GM21737 (cell line): ENCODE data around the gene COQ2.
"Not testable (repeated sequence)": the region's sequence is repeated elsewhere in the genome, so short reads cannot be mapped to it uniquely, and the experiment has no call there.

Experiments
- ATAC-seq: cut with Tn5 transposase; IDR thresholded peaks from one replicate; pipeline ENCODE4 v1.9.1; 2021; ENCODE audit warnings: mild to moderate bottlenecking, moderate library complexity; ENCODE audit not compliant: unreplicated experiment

COQ2 gene, protein sequence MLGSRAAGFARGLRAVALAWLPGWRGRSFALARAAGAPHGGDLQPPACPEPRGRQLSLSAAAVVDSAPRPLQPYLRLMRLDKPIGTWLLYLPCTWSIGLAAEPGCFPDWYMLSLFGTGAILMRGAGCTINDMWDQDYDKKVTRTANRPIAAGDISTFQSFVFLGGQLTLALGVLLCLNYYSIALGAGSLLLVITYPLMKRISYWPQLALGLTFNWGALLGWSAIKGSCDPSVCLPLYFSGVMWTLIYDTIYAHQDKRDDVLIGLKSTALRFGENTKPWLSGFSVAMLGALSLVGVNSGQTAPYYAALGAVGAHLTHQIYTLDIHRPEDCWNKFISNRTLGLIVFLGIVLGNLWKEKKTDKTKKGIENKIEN

DNA sequence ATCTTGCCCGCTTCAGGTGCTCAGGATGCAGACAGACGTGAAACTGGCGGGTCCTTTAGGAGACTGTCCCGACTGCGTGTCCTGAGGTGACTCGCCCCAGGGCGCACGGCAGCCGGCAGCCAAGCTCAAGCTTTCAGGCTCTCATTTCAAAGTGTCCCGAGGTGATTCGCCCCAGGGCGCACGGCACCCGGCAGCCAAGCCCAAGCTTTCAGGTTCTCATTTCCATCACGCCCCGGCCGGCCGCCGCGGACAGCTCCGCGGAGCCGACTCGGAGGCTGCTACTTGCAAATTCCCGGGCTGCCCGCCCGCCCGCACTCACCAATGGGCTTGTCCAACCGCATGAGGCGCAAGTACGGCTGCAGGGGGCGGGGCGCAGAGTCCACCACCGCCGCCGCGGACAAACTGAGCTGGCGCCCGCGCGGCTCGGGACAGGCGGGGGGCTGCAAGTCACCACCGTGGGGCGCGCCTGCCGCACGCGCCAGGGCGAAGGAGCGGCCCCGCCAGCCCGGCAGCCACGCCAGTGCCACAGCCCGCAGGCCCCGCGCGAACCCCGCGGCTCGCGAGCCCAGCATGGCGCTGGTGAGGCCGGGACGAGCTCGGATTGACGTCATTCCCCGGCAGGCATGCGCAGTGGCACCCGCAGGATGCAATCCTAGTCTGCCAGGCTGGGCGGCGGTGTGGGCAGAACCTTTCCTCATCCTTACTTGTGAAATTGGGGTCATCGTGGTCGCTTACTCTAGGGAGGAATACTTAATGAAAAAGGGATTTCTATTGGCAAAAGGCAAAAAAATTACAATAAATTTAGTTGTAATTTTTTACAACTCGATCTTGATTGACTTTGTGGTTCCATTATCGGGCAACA is at the start of gene COQ2:
COQ2 (minus strand) TSS at position 606 of the 862 bp plus-strand sequence; CDS start at position 572, 34 bp downstream.
- peak; percentile 78 for ATAC-seq

DNA sequence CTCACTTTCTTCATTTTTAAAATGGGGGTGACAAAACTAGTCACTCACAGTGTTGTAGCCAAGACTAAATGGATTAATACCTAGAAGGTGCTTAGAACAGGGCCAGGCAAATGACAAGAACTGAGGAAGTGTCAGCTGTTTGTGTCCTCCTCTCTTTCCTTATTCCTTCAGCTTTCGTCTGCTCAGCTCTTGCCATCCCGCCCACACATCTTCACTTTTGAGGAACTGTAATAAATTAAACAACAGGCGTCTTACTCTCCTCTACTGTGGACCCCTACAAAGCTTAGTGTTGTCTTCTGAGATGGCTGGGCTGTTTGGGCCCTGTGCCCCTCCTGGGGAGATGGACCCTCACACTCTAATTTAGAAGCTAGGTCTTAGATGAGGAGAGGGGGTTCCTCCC is 47.4 kb upstream of the COQ2 start:
- no peak for ATAC-seq

DNA sequence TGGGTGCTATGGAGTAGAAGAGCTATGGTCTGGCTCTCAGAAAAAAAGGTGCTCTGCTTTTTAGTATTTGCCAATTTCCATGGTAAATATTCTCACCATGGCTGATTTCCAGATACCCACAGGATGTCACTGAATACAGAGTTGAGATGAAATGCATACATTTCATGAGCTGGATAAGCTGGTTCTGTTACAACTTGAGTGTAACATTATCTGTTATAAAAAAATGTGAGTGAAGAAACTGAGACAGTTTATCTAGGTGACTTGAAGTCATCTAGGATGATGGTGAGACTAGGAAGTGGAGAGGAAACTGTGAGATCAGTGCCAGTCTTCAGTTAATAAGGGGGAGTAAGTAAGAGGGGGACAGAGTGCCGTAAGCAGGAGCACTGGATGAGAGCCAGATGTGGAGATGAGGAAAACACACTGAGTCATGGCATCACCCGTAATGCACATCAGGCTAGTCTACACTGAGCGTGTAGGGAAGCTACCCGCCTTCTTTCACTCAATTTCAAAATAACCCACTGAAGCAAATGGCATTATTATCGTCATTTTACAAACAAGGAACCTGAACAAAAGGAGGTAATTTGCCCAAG is 45.0 kb upstream of the COQ2 start:
- no peak for ATAC-seq

DNA sequence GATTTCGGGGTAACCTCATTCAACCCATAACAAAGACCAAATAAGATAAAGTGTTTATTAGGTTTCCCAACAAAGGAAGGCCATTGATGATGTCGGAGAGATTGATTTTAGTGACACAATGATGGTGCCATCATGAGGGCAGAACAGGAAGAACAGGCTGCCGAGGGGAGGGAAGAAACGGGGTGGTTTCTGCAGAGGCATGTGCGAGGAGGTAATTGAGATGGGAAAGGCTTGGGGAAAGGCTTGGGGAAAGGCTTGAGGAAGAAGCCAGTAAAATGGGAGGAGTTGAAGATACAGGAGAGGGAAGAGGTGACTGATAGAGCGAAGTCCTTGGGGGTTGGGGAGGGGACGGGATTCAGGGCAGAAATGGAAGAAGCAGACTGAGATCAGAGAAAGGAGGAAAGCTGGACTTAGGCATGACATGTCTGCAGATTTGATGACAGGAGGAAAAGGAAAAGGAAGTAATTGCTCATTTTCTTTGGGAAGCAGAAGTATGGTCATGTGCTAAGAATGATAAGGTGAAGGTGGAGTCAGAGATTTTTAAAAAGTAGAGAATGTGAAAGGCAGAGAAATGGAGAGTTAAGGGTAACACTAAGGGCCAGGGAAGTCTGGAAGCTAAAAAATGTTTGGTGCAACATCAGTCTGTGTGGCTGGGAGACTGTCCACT is 44.1 kb upstream of the COQ2 start:
- no peak for ATAC-seq

DNA sequence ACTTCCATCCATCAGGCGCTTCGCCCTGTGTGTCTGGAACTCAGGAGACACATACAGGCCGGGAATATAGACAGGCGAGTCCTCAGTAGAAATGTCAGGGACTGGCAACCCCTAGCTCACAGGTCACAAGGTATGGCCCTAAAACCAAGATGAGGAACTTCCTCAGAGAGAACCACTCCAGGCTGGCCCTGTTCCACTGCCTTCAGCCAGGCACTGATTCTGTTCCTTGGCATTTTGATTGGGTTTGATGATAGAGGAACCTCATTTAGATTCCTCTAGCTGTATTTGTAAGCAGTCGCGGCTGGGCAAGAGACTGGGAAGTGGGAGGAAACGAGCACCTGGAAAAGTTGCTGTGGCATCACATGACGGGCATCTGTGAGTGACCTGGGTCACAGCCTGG is 41.9 kb upstream of the COQ2 start:
- no peak for ATAC-seq

DNA sequence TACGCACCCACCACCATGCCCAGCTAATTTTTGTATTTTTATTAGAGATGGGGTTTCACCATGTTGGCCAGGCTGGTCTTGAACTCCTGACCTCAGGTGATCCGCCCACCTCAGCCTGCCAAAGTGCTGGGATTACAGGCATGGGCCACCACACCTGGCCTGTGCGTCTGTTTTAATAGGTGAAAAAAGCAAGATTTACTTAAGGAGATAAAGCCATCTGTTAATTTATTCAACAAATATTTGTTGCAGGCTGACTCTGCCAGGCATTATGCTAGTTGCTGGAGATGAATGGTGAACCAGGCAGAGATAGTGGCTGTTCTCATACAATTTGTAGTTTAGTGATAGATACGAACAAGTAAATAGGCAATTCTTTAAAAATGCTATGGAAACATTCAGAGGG is 40.7 kb upstream of the COQ2 start:
- not testable (repeated sequence) for ATAC-seq

DNA sequence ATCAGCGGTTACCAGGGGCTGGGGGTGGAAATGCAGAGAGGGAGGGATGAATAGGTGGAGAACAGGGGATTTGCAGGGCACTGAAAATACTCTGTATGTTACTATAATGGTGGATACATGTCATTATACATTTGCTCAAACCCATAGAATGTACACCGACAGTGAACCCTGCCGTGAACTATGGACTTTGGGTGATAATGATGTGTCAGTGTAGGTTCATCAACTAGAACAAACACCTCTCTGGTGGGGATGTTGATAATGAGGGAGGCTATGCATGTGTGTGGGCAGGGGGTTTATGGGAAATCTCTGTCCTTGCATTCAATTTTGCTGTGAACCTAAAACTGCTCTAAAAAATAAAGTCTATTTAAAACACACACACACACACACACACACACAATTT is 38.5 kb upstream of the COQ2 start:
- no peak for ATAC-seq

DNA sequence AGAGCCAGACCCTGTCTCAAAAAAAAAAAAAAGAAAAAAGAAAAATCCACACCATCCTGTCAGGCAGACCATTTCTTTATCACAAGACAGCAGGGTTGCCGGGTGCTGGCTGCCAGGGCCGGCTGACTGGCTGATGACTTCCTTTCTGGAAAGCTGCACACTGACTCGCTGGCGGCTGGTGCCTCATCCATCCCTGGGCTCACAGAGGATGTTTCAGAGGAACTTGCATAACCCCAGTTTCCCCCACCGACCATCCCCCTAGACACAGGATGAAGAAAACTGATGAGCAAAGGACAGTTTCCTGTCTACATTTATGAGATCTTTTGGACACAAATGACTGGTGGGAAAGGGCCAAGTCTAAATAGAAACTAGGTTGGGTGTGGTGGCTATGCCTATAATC is 36.0 kb upstream of the COQ2 start:
- ATAC-seq: peak; percentile 59

DNA sequence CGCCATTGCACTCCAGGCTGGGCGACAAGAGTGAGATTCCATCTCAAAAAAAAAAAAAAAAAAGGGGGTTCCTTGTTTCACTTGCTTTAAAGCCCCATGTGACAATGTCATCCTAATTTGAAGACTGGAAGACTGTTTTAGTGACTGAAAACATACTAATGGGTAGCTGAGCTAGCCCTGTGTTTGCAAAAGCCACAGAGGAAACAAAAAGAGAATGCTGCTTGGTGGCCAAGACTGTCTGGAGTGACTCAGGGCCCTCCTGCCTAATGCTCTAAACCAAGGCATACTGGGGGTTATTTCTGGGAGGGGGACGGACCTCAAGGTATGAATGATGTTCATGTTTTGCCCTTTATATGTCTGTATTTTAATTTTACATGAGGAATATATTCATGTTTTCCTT is 34.1 kb upstream of the COQ2 start:
- ATAC-seq: no peak

DNA sequence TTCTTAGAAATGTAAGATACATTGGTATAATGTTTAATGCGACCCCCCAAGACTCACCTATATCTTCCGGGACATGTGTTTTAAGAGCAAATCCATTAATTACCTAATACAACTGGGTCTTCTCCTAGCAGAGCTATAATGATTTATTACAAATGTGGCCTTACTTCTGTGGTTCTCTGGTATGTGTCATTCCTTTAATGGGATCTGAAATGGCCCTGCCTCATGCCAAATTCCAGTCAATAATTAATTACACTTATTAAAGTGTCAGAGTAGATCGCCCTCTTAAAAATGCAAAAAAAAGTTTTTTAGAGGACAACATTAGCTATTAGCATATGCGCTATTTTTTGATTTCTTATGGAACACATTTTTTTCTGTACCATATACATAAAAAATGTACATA is 33.1 kb upstream of the COQ2 start:
- no peak for ATAC-seq

DNA sequence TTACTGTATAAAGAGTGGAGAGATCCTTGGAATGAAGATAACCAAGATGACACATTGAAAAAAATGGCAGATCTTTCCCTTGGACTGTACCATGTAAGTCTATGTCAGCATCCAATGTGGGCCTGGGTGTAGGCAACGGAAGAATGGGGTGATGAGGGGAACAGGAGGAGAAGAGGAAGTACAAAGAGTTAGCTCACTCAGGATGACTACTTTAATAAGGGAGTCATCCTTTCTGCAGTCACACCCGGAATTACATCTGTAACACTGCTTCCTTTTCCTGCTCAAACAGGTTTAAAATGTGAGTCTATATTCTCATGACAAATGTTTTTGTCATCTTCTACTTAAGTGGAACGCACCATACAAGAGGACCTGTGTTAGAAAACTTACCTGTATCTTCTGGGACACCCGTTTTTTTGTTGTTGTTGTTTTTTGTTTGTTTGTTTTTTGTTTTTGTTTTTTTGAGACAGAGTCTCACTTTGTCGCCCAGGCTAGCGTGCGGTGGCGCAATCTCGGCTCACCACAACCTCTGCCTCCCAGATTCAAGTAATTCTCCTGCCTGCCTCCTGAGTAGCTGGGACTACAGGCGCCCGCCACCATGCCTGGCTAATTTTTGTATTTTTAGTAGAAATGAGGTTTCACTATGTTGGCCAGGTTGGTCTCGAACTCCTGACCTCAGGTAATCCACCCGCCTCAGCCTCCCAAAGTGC is 32.0 kb upstream of the COQ2 start:
- no peak for ATAC-seq

DNA sequence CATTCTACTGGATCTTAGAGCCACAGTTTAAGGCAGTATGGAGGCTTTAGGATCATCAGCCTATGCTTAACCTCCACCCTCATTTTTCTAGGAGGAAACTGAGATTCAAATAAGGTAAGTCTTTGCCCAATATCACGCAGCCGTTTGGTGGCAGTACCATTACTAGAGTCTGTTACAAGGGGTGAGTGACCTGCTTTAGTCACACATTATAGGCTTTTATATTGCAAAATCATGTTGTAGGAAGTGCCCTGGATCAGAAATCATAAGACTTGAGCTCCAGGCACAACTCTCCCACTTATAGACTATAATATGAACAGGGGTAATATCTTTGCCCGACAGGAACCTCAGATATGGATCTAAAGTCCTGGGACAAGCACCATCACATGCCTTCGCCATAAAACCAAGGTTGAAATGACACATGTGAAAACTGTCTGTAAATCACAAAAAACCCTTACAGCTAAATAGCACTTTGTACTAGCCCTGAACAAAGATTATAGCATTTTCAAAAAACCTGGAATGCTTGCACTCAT is 30.8 kb upstream of the COQ2 start:
- no peak for ATAC-seq

DNA sequence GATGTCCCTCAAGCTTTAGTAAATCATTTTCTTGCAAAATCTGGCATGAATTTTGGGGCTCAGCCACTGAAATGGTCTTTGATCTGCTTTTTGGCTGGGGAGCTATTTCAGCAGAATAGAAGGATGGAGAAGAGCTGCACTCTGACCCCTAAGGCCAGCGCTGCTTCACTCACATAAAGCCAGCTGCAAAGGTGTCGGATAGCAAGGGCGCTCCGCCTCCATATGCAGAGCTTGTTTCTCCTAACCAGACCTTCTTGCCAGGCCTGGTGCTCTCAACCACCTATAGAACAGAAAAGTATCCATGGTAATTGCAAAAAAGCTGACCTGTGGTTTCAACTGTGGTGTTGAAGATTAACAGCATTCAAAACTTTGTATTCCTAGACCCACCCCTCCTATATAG is 24.1 kb upstream of the COQ2 start:
- no peak for ATAC-seq

DNA sequence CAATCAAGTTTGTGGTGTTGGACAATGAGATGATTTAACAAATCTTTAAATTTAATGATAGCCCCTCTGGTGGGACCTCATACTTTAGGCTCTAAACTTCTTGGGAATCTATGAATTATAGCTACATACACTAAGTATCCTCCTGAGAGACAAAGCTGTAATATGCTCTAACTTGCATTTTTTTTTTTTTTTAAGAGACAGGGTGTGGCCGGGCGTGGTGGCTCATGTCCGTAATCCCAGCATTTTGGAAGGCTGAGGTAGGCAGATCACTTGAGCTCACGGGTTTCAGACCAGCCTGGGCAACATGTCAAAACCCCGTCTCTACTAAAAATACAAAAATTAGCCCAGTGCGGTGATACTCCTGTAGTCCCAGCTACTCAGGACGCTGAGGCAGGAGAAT is 23.3 kb upstream of the COQ2 start:
- ATAC-seq: no peak

DNA sequence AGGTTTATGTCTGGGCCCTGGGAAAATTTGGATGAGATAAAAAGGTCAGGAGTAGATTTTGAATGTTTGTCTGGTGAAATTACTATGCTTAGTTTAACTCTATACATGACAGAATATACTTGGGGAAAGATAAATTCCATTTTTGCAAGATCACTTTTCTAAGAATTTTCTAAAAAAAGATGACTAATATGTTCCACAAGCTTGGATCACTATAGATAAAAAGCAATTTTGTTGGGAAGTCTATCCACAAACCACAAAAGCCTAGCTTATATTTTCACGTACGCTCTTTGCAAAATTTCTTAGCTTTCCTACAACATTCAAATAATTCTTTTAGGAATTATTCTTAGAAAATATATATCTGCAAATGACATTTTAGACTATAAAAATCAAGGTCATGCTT is 20.6 kb upstream of the COQ2 start:
- ATAC-seq: no peak

DNA sequence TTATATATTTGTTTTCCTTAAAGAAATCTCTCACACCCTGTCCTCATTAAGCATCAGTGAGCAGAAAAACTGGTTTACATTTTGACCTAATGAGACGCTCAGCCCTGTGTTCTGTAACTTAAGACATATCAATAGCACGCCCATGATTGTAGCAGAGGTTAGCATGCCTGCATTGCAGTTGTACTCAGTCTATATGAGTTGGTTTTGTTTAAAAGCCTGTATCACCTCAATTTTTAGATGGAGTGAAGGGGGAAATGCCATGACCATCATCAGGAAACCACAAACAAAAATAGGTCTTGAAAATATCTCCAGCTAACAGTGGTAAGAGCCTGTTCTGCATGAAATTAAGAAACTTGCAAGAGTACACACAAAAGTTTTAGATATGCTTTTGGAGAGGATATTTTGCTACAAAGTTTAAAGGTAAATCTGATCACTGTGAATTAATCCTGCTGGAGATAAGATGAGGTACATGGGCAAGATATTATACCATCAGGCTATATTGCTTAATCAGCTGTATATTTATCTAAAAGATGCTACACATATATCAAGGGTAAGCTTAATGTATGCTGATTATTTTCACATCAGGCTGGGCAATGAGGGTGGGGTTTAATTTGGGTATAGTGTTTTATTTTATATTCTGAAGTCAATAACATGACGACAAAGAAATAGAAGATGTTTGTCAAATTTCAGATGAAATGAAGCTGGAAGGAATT is 13.1 kb upstream of the COQ2 start:
- no peak for ATAC-seq

DNA sequence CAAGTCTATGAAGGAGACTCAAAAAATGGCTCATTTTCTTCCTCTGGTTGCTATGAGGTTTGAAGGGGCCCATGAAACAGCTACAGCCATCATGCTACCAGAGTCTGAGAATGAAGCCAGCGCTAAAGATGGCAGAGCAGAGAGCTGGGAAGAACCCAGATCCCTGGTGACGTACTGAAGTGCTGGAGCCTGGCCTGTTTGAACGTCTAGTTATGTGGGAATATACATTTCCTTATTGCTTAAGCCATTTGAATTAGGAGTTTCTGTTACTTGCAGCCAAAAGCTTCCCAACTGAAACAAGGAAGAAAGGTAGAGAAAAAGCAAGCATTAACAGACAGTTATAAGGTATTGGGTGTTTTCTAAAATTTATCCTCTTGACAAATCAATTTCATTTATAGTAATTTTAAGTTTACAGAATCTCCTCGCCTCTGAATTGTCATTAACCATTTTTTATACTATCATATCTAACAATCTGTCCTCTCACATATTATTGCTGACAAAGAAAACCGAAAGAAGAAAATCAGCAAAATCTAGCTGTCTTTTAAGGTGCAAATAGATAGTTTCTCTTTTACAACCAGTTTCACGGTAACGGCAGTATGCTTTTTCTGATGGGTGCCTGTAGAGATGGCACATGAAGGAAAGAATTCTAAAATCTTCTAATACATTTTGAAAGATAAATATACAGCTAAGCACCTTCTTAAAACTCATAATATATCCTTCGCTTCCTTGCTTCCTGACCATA is 8.9 kb upstream of the COQ2 start:
- no peak for ATAC-seq

DNA sequence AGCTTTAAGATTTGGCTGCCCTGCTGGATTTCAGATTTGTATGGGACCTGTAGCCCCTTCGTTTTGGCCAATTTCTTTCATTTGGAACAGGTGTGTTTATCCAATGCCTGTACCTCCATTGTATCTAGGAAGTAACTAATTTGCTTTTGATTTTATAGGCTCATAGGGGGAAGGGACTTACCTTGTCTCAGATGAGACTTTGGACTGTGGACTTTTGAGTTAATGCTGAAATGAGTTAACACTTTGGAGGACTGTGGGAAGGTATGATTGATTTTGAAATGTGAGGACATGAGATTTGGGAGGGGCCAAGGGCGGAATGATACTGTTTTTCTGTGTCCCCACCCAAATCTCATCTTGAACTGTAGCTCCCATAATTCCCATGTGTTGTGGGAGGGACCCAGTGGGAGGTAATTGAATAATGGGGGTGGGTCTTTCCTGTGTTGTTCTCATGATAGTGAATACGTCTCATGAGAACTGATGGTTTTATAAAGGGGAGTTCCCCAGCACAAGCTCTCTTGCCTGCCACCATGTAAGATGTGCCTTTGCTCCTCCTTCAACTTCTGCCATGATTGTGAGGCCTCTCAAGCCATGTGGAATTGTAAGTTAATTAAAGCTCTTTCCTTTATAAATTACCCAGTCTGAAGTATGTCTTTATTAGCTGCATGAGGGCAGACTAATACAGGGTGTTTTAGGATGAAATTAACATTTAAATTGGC is 5.6 kb upstream of the COQ2 start:
- ATAC-seq: not testable (repeated sequence)
